Stomach (tissue), 9 donors: Measurements from ENCODE around the gene ARL5C. TPM values are rescaled to one million over a fixed set of nuclear protein-coding genes. Genes with fewer than 3 reads are reported as not detected.

Experiments used
- DNase-seq, 2 donors: peaks; one replicate each; pipeline versions ENCODE4 v3.0.0 to v3.0.0-alpha.2; 2013 to 2019
- H3K27ac ChIP-seq, 5 donors: fragments of 200-600 bp in 4 of 5; sonication (generic) in 4 of 5; one replicate each; pipeline ENCODE4 v1.5.1; 2013 to 2019; ENCODE audit warnings: mild to moderate bottlenecking in 1 of 5, moderate library complexity in 1 of 5
- H3K27me3 ChIP-seq, 3 donors: fragments of 200-600 bp; sonication (generic); one replicate each; pipeline ENCODE4 v1.5.1; 2017 to 2019; ENCODE audit warnings: mixed run types in 1 of 3
- H3K36me3 ChIP-seq, 4 donors: fragments of 200-600 bp; sonication (generic); 1 replicate in 3 of 4; 2 replicates in 1 of 4; pipeline ENCODE4 v1.5.1; 2016 to 2019
- H3K4me1 ChIP-seq, 4 donors: fragments of 200-600 bp; sonication (generic); one replicate each; pipeline ENCODE4 v1.5.1; 2016 to 2019
- H3K4me3 ChIP-seq, 4 donors: fragments of 200-600 bp; sonication (generic) in 3 of 4; one replicate each; pipeline ENCODE4 v1.5.1; 2016 to 2019; ENCODE audit warnings: mild to moderate bottlenecking in 1 of 4
- H3K9me3 ChIP-seq, 4 donors: fragments of 200-600 bp; sonication (generic); one replicate each; pipeline ENCODE4 v1.5.1; 2016 to 2019
- CTCF ChIP-seq, 7 experiments: fragments of 450-650 bp in 4 of 7; fragments of 200-600 bp in 3 of 7; sonication (generic) in 3 of 7; IDR thresholded peaks; one replicate each; pipeline ENCODE4 v1.5.1; 2016 to 2019; ENCODE audit warnings: antibody characterized with exemption in 7 of 7, control low read depth in 2 of 7, mild to moderate bottlenecking in 1 of 7
- EP300 ChIP-seq: sonication (generic); formaldehyde crosslinking; IDR thresholded peaks from one replicate; pipeline ENCODE4 v1.6.1; 2017; ENCODE audit warnings: antibody characterized with exemption
- POLR2A ChIP-seq, 4 donors: fragments of 450-650 bp; IDR thresholded peaks; one replicate each; pipeline ENCODE4 v1.6.1; 2016; ENCODE audit warnings: antibody characterized with exemption in 4 of 4, control low read depth in 2 of 4, mild to moderate bottlenecking in 1 of 4, moderate library complexity in 1 of 4
- POLR2AphosphoS5 ChIP-seq, 3 donors: sonication (generic); formaldehyde crosslinking; IDR thresholded peaks; one replicate each; pipeline ENCODE4 v1.6.1; 2016; ENCODE audit warnings: antibody characterized with exemption in 3 of 3
- WGBS, 5 donors: extraction: QIAGEN DNeasy Blood & Tissue Kit in 3 of 5; methylation state at CpG; one replicate each; pipeline versions ENCODE4 v1.1.5 to v1.1.7; 2013 to 2018; 5-methylcytosine and 5-hydroxymethylcytosine counted together
- intact Hi-C: fragments of 100-400 bp; cut with DNase I; formaldehyde crosslinking; loops from one replicate; pipeline ENCODE4 v1.15.1; 2023; ENCODE audit warnings: low total_unique reads
- polyA plus RNA-seq, 3 donors: library from polyadenylated mRNA; stranded (reverse); fragments of 200-250 nt; gene quantifications; one replicate each; pipeline ENCODE4 v1.2.3, GENCODE V29; 2013
- total RNA-seq, 5 donors: library from RNA; depleted of rRNA; stranded (reverse); fragments of >200 nt; gene quantifications; one replicate each; pipeline versions ENCODE4 v1.1.0 to v1.2.3, GENCODE V29; 2014 to 2016
- donor health status: healthy with polysubstance abuse.
- donor health status: Bipolar disorder and iron deficiency.
- donor health status: healthy.

The ARL5C gene
- total and polyA plus RNA-seq, 8 donors, result not detected

DNA sequence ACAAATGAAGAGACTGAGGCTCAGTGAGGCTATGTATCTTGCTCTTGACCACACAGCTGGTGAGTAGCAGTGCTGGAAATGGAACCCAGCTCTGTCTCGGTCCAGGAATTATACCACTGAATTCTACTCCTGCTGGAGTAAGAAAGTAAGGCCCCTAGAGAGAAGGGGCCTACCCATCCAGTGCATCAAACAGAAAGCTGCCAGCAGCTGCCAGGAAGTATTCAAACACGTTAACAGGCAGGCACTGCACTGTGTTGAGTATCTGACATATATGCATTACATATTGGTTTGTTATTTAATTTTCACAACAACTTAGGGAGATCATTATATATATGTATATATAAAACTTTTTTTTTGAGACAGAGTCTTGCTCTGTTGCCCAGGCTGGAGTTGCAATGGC is 4.0 kb downstream of the ARL5C start:
- 71 to 86% (median 75%) methylated on average over 2 of the region's 2 CpGs for WGBS, 5 donors
- Histone ChIP-seq H3K27ac (no peak overlapping the region), H3K4me3 (no peak overlapping the region), H3K9me3 (no peaks in the 10 kb centered on the region), H3K36me3 (no peaks in the 10 kb centered on the region), H3K27me3 (peaks cover 0 to 10% (median 6%) of the 10 kb centered on the region in 3 donors), H3K4me1 (peaks cover 17 to 32% (median 29%) of the 10 kb centered on the region in 4 donors)
- intact Hi-C loops, result no loop called here
- DNase-seq, result no peak
- TF ChIP-seq EP300 (no peak), CTCF (IDR thresholded peaks at IDR 0.05) (no peak), POLR2A (IDR thresholded peaks at IDR 0.05) (no peak), POLR2AphosphoS5 (IDR thresholded peaks at IDR 0.05) (no peak)

DNA sequence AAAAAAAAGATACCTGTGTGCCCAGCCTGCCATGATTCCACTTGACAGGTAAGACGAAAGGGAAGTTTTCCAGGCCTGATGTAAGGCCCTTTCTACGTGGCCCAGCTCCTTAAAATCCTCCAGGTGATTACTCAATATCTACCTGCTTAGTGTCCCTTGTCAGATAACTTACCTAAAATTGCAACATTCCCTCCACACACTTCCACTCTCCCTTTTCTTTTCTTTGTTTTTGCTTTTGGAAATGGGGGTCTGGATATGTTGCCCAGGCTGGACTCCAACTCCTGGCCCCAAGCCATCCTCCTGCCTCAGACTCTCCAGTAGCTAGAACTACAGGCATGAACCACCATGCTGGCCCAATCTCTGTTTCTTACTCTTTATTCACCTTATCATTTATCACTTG is 7.3 kb downstream of the ARL5C start:
- peaks cover 0 to 8% (median 5%) of the 10 kb centered on the region in 4 donors for H3K4me1 ChIP-seq
- H3K27ac ChIP-seq, result no peak overlapping the region
- H3K4me3 ChIP-seq, result no peak overlapping the region
- DNase-seq, result no peak
- no peaks in the 10 kb centered on the region for H3K9me3 ChIP-seq
- H3K36me3 ChIP-seq, result no peaks in the 10 kb centered on the region
- intact Hi-C loops, result no loop called here
- 88 to 98% (median 97%) methylated on average over 2 of the region's 2 CpGs for WGBS, 5 donors
- no peak for TF ChIP-seq CTCF (IDR thresholded peaks at IDR 0.05)
- TF ChIP-seq POLR2A (IDR thresholded peaks at IDR 0.05), result no peak
- TF ChIP-seq EP300, result no peak
- TF ChIP-seq POLR2AphosphoS5 (IDR thresholded peaks at IDR 0.05), result no peak
- no peaks in the 10 kb centered on the region for H3K27me3 ChIP-seq

GRCh38 chr17:39156491-39156890 is 9.5 kb downstream of the ARL5C start:
- Histone ChIP-seq H3K27me3 (peaks cover 0 to 11% (median 10%) of the 10 kb centered on the region in 3 donors), H3K36me3 (no peaks in the 10 kb centered on the region), H3K4me3 (no peak overlapping the region), H3K27ac (no peak overlapping the region), H3K4me1 (peaks cover 16 to 29% (median 26%) of the 10 kb centered on the region in 4 donors), H3K9me3 (no peaks in the 10 kb centered on the region)
- no peak for TF ChIP-seq POLR2AphosphoS5 (IDR thresholded peaks at IDR 0.05)
- TF ChIP-seq CTCF (IDR thresholded peaks at IDR 0.05), result no peak
- TF ChIP-seq POLR2A (IDR thresholded peaks at IDR 0.05), result no peak
- TF ChIP-seq EP300, result no peak
- intact Hi-C loops, result no loop called here
- DNase-seq, result no peak
- 69 to 80% (median 70%) methylated on average over 7 of the region's 7 CpGs for WGBS, 5 donors

DNA sequence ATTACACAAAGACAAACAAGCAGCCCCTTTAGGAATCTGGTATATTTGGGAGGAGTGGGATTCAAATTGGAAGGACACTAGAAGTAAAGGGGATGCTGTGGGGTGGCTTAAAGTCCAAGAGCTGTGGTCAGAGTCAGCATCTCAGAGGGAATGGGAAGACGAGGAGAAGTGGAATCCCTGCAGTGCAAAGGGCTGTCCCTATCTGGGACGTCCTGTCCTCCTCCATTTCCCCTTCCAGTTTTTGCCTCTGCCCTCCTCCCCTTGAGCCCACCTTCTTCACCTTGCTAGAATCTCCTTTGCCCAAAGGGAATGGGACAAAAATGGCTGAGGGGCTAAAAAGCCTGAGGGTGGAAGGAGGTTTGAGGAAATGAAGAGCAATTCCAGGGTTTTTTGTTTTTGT is 10.3 kb downstream of the ARL5C start:
- intact Hi-C loops, result no loop called here
- 34 to 42% (median 38%) methylated on average over 2 of the region's 2 CpGs for WGBS, 5 donors
- H3K27ac ChIP-seq, result no peak overlapping the region

More for the DNA sequence above, 10.3 kb downstream of the ARL5C start:
- peaks cover 0 to 19% (median 18%) of the 10 kb centered on the region in 3 donors for H3K27me3 ChIP-seq
- no peak for TF ChIP-seq CTCF (IDR thresholded peaks at IDR 0.05)
- no peak for TF ChIP-seq POLR2A (IDR thresholded peaks at IDR 0.05)
- TF ChIP-seq EP300, result no peak
- no peak for TF ChIP-seq POLR2AphosphoS5 (IDR thresholded peaks at IDR 0.05)
- no peaks in the 10 kb centered on the region for H3K9me3 ChIP-seq
- no peaks in the 10 kb centered on the region for H3K36me3 ChIP-seq
- no peak for DNase-seq
- peaks cover 21 to 38% (median 32%) of the 10 kb centered on the region in 4 donors for H3K4me1 ChIP-seq
- H3K4me3 ChIP-seq, result no peak overlapping the region
